Skin epidermis (tissue), 12 donors: ENCODE measurements around the gene DRGX.
A peak's percentile ranks its signal among the peaks of the same experiment; 100 is the strongest.

Experiments
- H3K27ac ChIP-seq, 21 experiments: fragments of 200-600 bp; sonication (generic) in 11 of 21; one replicate each; pipeline ENCODE4 v1.5.0; 2020; ENCODE audit warnings: mild to moderate bottlenecking in 3 of 21, inconsistent platforms in 2 of 21, moderate library complexity in 2 of 21
- H3K4me3 ChIP-seq, 7 experiments: fragments of 200-600 bp; sonication (generic) in 2 of 7; one replicate each; pipeline ENCODE4 v1.5.0; 2020; ENCODE audit warnings: inconsistent platforms in 2 of 7, mild to moderate bottlenecking in 2 of 7, moderate library complexity in 1 of 7

The DRGX gene

DNA sequence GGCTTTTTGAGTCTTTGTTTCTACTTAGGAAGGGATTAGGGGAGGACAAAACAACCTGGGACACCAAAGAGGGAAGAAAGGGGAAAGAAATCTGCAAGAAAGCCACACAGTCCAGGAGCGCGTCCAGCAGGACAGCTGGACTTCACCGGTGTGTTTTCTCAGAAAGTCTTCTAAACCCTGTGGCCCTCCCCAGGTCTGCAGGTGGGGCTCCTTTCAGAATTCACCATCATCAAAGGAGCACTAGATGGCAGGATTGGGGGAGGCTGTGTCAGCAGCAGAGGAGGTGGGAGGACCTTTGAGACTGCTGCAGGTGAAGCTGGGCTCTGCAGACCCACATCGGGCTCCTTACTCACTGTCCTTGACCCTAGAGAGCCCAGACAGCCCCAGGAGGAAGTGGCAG lies 13.9 kb upstream of the DRGX start:
- no peak overlapping the region for H3K27ac ChIP-seq

DNA sequence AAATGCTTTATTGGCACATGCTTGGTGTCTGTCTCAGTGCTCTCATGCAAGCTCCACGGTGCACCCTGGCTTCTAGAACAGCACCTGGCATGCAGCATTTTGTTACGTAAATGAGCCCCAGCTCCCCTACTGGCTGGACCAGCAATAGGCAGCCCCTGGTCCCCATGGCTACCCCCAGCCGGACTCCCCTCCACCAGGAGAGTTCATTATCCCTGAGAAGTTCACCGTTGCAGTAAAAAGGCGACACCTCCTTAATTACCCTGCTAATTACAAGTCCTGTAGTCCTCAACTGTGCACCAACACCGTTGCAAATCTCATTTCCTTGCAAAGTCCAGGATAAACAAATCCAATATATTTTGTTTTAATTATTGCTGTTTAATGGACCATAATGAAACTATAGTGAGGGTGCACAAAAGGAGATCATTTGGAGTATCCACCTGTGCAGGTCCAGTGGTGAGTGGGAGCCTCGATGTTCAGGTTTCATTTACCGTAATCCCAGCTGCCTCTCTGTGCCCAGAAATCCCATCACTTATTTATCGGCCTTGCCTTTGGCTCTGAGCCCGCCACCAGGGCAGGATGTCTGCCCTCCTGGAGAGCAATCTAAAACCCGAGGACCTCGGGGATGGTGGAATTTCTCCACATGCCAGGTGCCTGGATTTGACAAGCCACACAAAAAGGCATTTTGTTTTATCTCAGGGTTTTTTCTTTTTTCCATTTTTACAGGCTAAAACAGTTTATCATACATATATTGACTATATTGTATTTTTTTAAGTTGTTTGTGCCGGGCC lies 12.8 kb upstream of the DRGX start:
- no peak overlapping the region for H3K27ac ChIP-seq

More for the DNA sequence above, 13.9 kb upstream of the DRGX start:
- H3K4me3 ChIP-seq = no peak overlapping the region

GRCh38 chr10:49407552-49408137 lies 11.8 kb upstream of the DRGX start:
- H3K27ac ChIP-seq = no peak overlapping the region
- H3K4me3 ChIP-seq = no peak overlapping the region

More for the DNA sequence above, 12.8 kb upstream of the DRGX start:
- H3K4me3 ChIP-seq = no peak overlapping the region

GRCh38 chr10:49407151-49407550 lies 11.3 kb upstream of the DRGX start:
- H3K4me3 ChIP-seq = no peak overlapping the region
- no peak overlapping the region for H3K27ac ChIP-seq

- no peak overlapping the region for H3K4me3 ChIP-seq
- no peak overlapping the region for H3K27ac ChIP-seq
Measured at GRCh38 chr10:49404321-49404878, 8.5 kb upstream of the DRGX start.

GRCh38 chr10:49403363-49403762 lies 7.5 kb upstream of the DRGX start:
- Histone ChIP-seq H3K27ac (no peak overlapping the region), H3K4me3 (no peak overlapping the region)

- Histone ChIP-seq H3K27ac (no peak overlapping the region), H3K4me3 (no peak overlapping the region)
Measured at GRCh38 chr10:49400365-49400764, 4.5 kb upstream of the DRGX start.

DNA sequence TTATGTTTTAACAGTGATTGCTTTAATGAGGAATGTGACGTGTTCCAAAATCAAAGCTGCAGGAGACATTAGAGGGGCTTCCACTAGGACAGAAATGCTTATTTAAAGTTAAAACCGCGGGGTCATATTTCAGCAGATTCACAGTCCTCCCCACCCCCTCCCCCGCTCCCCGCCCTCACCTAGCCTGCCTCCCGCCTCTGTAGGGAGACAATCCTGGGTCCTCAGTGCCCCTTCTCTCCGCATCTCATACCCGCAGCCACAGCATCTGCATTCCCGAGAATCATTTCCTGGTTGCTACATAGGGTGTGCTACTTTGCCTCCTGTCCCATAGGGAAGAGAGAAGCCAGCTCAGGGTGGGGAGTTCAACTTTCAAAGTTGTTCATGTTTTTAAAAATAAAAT lies 3.1 kb upstream of the DRGX start:
- no peak overlapping the region for H3K4me3 ChIP-seq
- no peak overlapping the region for H3K27ac ChIP-seq

DNA sequence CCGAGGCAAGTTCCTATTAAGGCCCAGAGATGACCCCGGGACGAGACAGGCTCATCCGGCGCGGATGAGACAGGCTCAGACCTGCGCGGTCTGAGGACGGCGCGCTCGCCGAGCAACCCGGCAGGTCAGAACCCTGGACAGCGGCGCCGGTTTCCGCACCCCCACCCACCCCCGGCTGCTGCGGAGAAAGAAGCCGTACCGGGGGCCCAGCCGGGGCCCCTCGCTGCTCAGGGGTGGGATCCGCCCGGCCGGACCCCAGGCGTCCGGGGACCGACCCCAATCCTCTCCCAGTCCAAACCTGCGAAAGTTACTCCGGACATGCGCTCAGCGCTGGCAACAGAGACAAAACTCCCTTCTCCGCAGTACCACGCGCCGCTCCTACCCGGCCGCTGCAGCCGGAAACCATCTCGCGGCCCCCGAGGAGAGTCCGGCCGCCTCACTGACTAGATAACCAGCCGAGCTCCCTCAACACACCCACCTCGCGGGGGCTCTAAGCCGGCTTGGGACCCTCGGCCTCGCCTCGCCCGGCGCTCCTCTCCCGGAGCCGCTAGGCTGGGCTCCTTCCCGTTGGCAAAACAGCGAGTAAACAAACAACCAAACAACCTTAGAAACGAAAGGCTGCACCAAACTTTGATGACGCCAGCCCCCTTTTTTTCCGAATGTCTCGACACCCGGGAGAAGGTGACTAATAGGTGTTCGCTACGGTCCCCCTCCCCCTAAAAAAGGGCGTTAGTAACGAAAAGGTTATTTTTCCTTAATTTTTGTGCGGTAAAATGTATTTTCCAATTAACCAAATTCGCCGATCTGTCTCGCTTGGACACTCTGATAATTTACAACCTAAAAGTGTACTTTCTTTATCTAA lies 2.3 kb upstream of the DRGX start:
- Histone ChIP-seq H3K4me3 (peak overlapping the region in 4 of 7 experiments; percentile 14 to 23 (median 18)), H3K27ac (no peak overlapping the region)

DNA sequence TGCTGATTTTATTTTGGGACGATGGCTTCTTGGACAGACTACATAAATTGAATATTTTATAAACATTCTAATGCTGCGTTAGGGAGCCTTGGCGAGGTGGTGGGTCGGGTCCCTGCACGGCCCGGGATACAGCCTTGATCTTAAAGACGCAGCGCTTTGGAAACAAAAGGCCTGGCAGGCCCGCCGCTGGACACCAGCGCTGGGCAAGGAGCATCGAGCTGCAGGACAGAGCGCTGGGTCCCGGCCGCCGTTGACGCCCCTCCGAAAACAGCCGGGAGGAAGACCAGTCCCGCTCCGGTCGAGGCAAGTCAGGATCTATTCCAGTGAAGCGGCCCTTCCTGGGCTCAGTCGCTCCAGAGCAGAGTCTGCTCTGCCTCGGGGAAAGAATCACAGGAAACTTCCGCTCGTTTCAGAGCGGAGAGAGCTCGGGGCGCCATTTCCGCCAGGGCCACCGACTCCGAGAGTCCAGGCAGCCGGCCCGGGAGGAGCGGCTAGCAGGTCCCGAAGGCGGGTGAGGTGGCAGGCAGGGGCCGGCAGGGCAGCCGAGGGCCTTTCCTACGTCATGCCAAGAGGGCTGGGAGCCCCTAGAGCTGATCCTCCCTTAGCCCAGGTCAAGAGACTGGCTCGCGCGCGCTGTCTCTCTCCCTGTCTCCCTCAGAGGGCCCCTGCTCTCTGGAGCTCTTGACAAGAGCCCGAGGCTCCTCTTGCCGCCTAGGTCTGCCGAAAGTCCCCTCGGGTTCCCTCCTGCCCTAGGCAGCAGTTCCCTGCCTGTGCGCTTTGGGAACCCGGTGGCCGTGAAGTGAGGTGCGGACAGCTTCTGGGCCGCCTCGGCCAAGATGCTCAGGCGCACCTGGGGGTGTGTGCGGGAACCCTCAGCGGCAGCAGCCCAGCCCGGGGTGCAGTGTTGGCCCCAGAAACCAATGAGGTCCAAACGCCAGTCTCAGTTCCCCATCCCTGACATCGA lies 1.4 kb upstream of the DRGX start:
- Histone ChIP-seq H3K4me3 (peak overlapping the region in 2 of 7 experiments; percentile 18 to 19), H3K27ac (no peak overlapping the region)

- no peak overlapping the region for H3K4me3 ChIP-seq
- no peak overlapping the region for H3K27ac ChIP-seq
Measured at GRCh38 chr10:49396666-49396999, 744 bp upstream of the DRGX start.

GRCh38 chr10:49394933-49395740 lies 752 bp downstream of the DRGX start:
- H3K4me3 ChIP-seq = peak overlapping the region in 1 of 7 experiments; percentile 4
- H3K27ac ChIP-seq = no peak overlapping the region

DNA sequence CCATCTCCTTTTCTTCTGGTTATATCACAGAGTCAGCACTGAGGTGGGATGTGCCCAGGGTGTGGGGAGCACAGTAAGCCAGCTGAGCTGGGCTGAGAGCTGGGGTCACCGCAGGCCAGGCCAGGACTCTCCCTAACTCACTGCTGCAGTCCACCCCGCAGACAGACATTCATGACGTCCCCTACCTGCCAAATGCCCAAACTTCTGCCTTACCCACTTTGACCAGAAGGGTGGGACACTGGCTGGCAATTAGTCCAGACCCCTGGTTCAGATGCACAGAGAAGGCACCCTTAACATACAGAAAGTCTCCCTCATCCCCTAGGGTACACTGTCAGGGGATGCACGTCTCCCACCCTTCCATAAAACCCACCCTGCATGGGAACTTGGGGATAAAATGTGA lies 2.1 kb downstream of the DRGX start:
- Histone ChIP-seq H3K27ac (no peak overlapping the region), H3K4me3 (no peak overlapping the region)

- Histone ChIP-seq H3K4me3 (no peak overlapping the region), H3K27ac (no peak overlapping the region)
Measured at GRCh38 chr10:49393301-49393700, 2.6 kb downstream of the DRGX start.

DNA sequence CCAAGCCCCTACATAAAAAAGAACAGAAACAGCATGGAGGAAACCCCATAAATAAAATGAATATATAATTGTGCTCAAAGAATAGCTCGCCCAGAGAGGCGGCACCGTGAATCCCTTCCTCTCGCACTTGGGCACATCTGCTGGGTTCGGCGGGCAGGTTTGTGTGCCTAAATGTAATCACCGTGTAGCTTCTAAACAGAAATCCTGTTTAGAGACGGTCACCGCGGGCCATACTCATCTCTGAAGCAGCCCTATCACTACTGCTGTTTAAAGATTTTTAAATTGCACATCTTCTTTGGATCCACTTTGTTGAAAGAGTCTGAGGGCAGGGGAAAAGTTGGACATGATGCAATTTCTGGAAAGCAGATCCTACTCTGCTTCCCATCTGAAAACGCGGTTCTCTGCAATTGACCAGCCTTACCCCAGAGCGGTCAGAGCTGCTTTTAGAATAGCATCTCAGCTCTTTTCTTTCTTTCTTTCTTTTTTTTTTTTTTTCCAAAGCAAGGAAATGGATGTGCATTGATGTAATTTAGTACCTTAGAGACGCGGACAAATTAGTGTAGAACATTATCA lies 6.4 kb downstream of the DRGX start:
- H3K4me3 ChIP-seq = no peak overlapping the region
- no peak overlapping the region for H3K27ac ChIP-seq

GRCh38 chr10:49388161-49388560 lies 7.7 kb downstream of the DRGX start:
- Histone ChIP-seq H3K27ac (no peak overlapping the region), H3K4me3 (no peak overlapping the region)

DNA sequence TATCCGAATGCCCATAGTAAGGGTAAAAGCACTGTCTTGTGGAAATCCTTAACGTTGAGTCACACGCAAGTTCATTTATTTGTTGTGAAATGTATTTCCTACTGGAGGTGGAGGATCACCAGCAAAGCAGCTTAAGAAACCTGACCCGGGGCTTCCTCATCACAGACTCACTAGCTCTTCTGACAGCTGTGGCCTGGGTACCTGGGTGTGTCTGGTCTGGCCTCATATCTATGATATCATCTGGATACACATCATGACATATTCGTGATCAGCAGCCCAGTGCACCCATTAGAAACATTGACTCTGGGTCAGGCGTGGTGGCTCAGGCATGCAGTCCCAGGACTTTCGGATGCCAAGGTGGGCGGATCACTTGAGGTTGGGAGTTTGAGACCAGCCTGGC lies 8.8 kb downstream of the DRGX start:
- no peak overlapping the region for H3K27ac ChIP-seq

More for the DNA sequence above, 8.8 kb downstream of the DRGX start:
- no peak overlapping the region for H3K4me3 ChIP-seq
